22Rv1 (cell line): ENCODE results near the gene TLCD2.

Source experiments
- ZFX ChIP-seq: fragments of 450-650 bp; IDR thresholded peaks from 2 replicates; pipeline ENCODE4 v1.6.1; 2017; ENCODE audit warnings: antibody characterized with exemption, borderline replicate concordance
- TF ChIP-seq, protein P1 (sequence below): fragments of 450-650 bp; IDR thresholded peaks from 2 replicates; pipeline ENCODE4 v1.5.1; 2017; ENCODE audit warnings: mild to moderate bottlenecking

DNA sequence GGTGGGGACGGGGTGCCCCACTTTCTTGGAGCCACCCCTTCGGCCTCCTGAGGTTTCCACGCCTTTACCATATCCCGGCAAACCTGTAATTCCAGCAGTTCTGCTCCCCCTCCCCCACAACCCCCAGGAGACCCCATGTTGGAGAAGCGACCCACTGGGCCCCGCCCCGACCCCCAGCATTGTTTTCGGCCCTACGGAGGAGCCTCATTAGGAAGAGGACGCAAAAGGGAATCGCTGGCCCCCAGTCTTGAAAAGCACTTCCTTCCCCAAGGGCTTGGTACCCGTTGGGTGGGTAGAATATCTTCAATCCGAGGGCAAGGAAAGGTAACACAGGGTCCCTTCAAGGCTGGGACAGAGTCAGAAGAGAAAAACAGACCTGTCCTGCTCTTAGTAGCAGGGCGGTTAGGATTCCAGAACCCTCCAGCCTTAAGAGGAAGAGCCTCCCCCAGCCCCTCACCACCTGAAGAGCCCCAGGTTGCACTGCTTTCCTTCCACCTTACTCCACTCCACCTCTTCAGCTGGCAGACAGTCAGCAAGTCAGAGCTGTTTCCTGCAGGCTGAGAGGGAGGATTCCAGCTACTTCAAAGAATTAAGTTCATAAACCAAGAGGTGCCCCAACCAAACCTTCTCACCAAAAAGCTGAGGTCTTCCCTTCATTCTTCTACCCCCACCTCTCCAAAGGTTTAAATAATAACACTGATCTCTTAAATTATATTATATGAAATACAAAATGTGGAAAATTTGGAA, 803 bp upstream of the TLCD2 start:
- TF ChIP-seq, protein P1, sequence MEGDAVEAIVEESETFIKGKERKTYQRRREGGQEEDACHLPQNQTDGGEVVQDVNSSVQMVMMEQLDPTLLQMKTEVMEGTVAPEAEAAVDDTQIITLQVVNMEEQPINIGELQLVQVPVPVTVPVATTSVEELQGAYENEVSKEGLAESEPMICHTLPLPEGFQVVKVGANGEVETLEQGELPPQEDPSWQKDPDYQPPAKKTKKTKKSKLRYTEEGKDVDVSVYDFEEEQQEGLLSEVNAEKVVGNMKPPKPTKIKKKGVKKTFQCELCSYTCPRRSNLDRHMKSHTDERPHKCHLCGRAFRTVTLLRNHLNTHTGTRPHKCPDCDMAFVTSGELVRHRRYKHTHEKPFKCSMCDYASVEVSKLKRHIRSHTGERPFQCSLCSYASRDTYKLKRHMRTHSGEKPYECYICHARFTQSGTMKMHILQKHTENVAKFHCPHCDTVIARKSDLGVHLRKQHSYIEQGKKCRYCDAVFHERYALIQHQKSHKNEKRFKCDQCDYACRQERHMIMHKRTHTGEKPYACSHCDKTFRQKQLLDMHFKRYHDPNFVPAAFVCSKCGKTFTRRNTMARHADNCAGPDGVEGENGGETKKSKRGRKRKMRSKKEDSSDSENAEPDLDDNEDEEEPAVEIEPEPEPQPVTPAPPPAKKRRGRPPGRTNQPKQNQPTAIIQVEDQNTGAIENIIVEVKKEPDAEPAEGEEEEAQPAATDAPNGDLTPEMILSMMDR = no peak
- TF ChIP-seq ZFX = no peak
